Measurements from ENCODE around the gene ANKRD34A.

The ANKRD34A gene

GRCh38 chr1:145991735-145992412, 27.5 kb upstream of the ANKRD34A start:
- DNase-seq (ENCODE audit: low read depth in 3 of 3, low spot score in 1 of 3) = no peak

- DNase-seq (ENCODE audit: low read depth in 3 of 3, low spot score in 1 of 3) = no peak
These were observed 26.0 kb upstream of the ANKRD34A start for GRCh38 chr1:145990249-145990855.

GRCh38 chr1:145988773-145989172, 24.4 kb upstream of the ANKRD34A start:
- DNase-seq (ENCODE audit: low read depth in 3 of 3, low spot score in 1 of 3) = no peak

GRCh38 chr1:145987926-145988325, 23.6 kb upstream of the ANKRD34A start:
- DNase-seq (ENCODE audit: low read depth in 3 of 3, low spot score in 1 of 3) = no peak

GRCh38 chr1:145986551-145986950, 22.2 kb upstream of the ANKRD34A start:
- no peak for DNase-seq (ENCODE audit: low read depth in 3 of 3, low spot score in 1 of 3)

GRCh38 chr1:145985502-145986439, 21.4 kb upstream of the ANKRD34A start:
- DNase-seq (ENCODE audit: low read depth in 3 of 3, low spot score in 1 of 3) = no peak

- no peak for DNase-seq (ENCODE audit: low read depth in 3 of 3, low spot score in 1 of 3)
These were observed 20.7 kb upstream of the ANKRD34A start for GRCh38 chr1:145985129-145985501.

GRCh38 chr1:145983960-145984830, 19.8 kb upstream of the ANKRD34A start:
- no peak for DNase-seq (ENCODE audit: low read depth in 3 of 3, low spot score in 1 of 3)

- no peak for DNase-seq (ENCODE audit: low read depth in 3 of 3, low spot score in 1 of 3)
These were observed 18.9 kb upstream of the ANKRD34A start for GRCh38 chr1:145983206-145983675.

- DNase-seq (ENCODE audit: low read depth in 3 of 3, low spot score in 1 of 3) = no peak
These were observed 17.8 kb upstream of the ANKRD34A start for GRCh38 chr1:145982010-145982723.

- DNase-seq (ENCODE audit: low read depth in 3 of 3, low spot score in 1 of 3) = no peak
These were observed 16.2 kb upstream of the ANKRD34A start for GRCh38 chr1:145980457-145980994.

- no peak for DNase-seq (ENCODE audit: low read depth in 3 of 3, low spot score in 1 of 3)
These were observed 15.5 kb upstream of the ANKRD34A start for GRCh38 chr1:145979746-145980456.

- DNase-seq (ENCODE audit: low read depth in 3 of 3, low spot score in 1 of 3) = no peak
These were observed 14.7 kb upstream of the ANKRD34A start for GRCh38 chr1:145978854-145979745.

GRCh38 chr1:145978471-145978853, 14.1 kb upstream of the ANKRD34A start:
- no peak for DNase-seq (ENCODE audit: low read depth in 3 of 3, low spot score in 1 of 3)

- DNase-seq (ENCODE audit: low read depth in 3 of 3, low spot score in 1 of 3) = peak in 1 of 3 donors; percentile 53
These were observed 13.4 kb upstream of the ANKRD34A start for GRCh38 chr1:145977486-145978470.

- DNase-seq (ENCODE audit: low read depth in 3 of 3, low spot score in 1 of 3) = no peak
These were observed 12.6 kb upstream of the ANKRD34A start for GRCh38 chr1:145977016-145977415.

GRCh38 chr1:145975216-145975615, 10.8 kb upstream of the ANKRD34A start:
- no peak for DNase-seq (ENCODE audit: low read depth in 3 of 3, low spot score in 1 of 3)
